GM03348 (cell line): ENCODE measurements around the gene CNTNAP5.

Experiments used
- DNase-seq: peaks from one replicate; pipeline ENCODE4 v3.0.0; 2012; ENCODE audit warnings: low spot score

The CNTNAP5 gene

GRCh38 chr2:124478761-124479160 lies 453.7 kb downstream of the CNTNAP5 start:
- DNase-seq: no peak

GRCh38 chr2:124480958-124481357 lies 455.9 kb downstream of the CNTNAP5 start:
- DNase-seq: no peak

GRCh38 chr2:124482044-124482443 lies 457.0 kb downstream of the CNTNAP5 start:
- no peak for DNase-seq

- DNase-seq: no peak
Observed at GRCh38 chr2:124482551-124482950, 457.5 kb downstream of the CNTNAP5 start.

- no peak for DNase-seq
Observed at GRCh38 chr2:124485659-124486058, 460.6 kb downstream of the CNTNAP5 start.

GRCh38 chr2:124489686-124490085 lies 464.6 kb downstream of the CNTNAP5 start:
- no peak for DNase-seq

GRCh38 chr2:124501575-124502152 lies 476.6 kb downstream of the CNTNAP5 start:
- DNase-seq: no peak

- DNase-seq: no peak
Observed at GRCh38 chr2:124514236-124514635, 489.1 kb downstream of the CNTNAP5 start.

GRCh38 chr2:124520953-124521352 lies 495.9 kb downstream of the CNTNAP5 start:
- no peak for DNase-seq

GRCh38 chr2:124523096-124523495 lies 498.0 kb downstream of the CNTNAP5 start:
- no peak for DNase-seq

GRCh38 chr2:124524155-124524915 lies 499.2 kb downstream of the CNTNAP5 start:
- DNase-seq: no peak

- DNase-seq: no peak
Observed at GRCh38 chr2:124526221-124526620, 501.1 kb downstream of the CNTNAP5 start.

GRCh38 chr2:124530203-124530602 lies 505.1 kb downstream of the CNTNAP5 start:
- no peak for DNase-seq

GRCh38 chr2:124533226-124533954 lies 508.3 kb downstream of the CNTNAP5 start:
- DNase-seq: no peak

GRCh38 chr2:124534028-124534427 lies 508.9 kb downstream of the CNTNAP5 start:
- no peak for DNase-seq

GRCh38 chr2:124535816-124536215 lies 510.7 kb downstream of the CNTNAP5 start:
- no peak for DNase-seq

- no peak for DNase-seq
Observed at GRCh38 chr2:124536591-124536990, 511.5 kb downstream of the CNTNAP5 start.

- DNase-seq: no peak
Observed at GRCh38 chr2:124538549-124538948, 513.5 kb downstream of the CNTNAP5 start.

- no peak for DNase-seq
Observed at GRCh38 chr2:124540805-124541204, 515.7 kb downstream of the CNTNAP5 start.

GRCh38 chr2:124542932-124543640 lies 518.0 kb downstream of the CNTNAP5 start:
- no peak for DNase-seq

GRCh38 chr2:124547700-124548099 lies 522.6 kb downstream of the CNTNAP5 start:
- no peak for DNase-seq

GRCh38 chr2:124558277-124558905 lies 533.3 kb downstream of the CNTNAP5 start:
- no peak for DNase-seq
